K562 (cell line): Measurements from ENCODE around the gene CST7. TPM values are rescaled to one million over a fixed set of nuclear protein-coding genes. Genes with fewer than 3 reads are reported as not detected.

ENCODE experiments used
- ELF1 ChIP-seq: fragments of 200-800 bp; sonication (Bioruptor generic); IDR thresholded peaks from 2 replicates; pipeline ENCODE4 v1.6.1; 2016; ENCODE audit warnings: missing genetic modification characterization, missing compliant biosample characterization
- EWSR1 ChIP-seq: fragments of 450-650 bp; IDR thresholded peaks from 2 replicates; pipeline ENCODE4 v1.6.1; 2018; ENCODE audit warnings: borderline replicate concordance, mild to moderate bottlenecking, low read depth, moderate library complexity; ENCODE audit not compliant: partially characterized antibody
- FOXP1 ChIP-seq: sonication (generic); formaldehyde crosslinking; IDR thresholded peaks from 2 replicates; pipeline ENCODE4 v1.8.0; 2022; ENCODE audit warnings: mild to moderate bottlenecking, missing genetic modification reagents
- HMGXB4 ChIP-seq: sonication (generic); formaldehyde crosslinking; IDR thresholded peaks from 2 replicates; pipeline ENCODE4 v1.8.1; 2023; ENCODE audit warnings: mild to moderate bottlenecking, missing genetic modification reagents
- MCM5 ChIP-seq: fragments of 450-650 bp; IDR thresholded peaks from 2 replicates; pipeline ENCODE4 v1.6.1; 2016; ENCODE audit warnings: low read depth
- MITF ChIP-seq: IDR thresholded peaks from 2 replicates; pipeline ENCODE4 v1.6.1; 2014; ENCODE audit warnings: antibody characterized with exemption
- NFE2L1 ChIP-seq: fragments of 450-650 bp; IDR thresholded peaks from 2 replicates; pipeline ENCODE4 v1.6.1; 2016; ENCODE audit warnings: missing genetic modification characterization, low read depth, mild to moderate bottlenecking, missing compliant biosample characterization, moderate library complexity, borderline replicate concordance
- PRPF4 ChIP-seq: fragments of 200-400 bp; formaldehyde crosslinking; IDR thresholded peaks from one replicate; pipeline ENCODE4 v1.6.1; 2017; ENCODE audit warnings: low read length, low read depth, mild to moderate bottlenecking; ENCODE audit not compliant: insufficient read depth, poor library complexity, severe bottlenecking
- SMARCA4 ChIP-seq: fragments of 450-650 bp; IDR thresholded peaks from 2 replicates; pipeline ENCODE4 v1.6.1; 2016
- SOX6 ChIP-seq: fragments of 450-650 bp; IDR thresholded peaks from 2 replicates; pipeline ENCODE4 v1.6.1; 2014; ENCODE audit warnings: mild to moderate bottlenecking
- STAT6 ChIP-seq: sonication (generic); formaldehyde crosslinking; IDR thresholded peaks from 2 replicates; pipeline ENCODE4 v1.8.1; 2023; ENCODE audit warnings: mild to moderate bottlenecking, missing genetic modification reagents
- YBX1 ChIP-seq: fragments of 450-650 bp; IDR thresholded peaks from 2 replicates; pipeline ENCODE4 v1.7.1; 2016; ENCODE audit warnings: mild to moderate bottlenecking
- ZNF12 ChIP-seq: sonication (generic); formaldehyde crosslinking; IDR thresholded peaks from 2 replicates; pipeline ENCODE4 v1.4.0; 2020; ENCODE audit warnings: mild to moderate bottlenecking, missing genetic modification reagents
- ZNF174 ChIP-seq: fragments of 250-450 bp; sonication (Bioruptor Pico); IDR thresholded peaks from 2 replicates; pipeline ENCODE4 v1.4.0; 2020; ENCODE audit warnings: mild to moderate bottlenecking
- ZNF655 ChIP-seq: fragments of 250-450 bp; sonication (Bioruptor Pico); IDR thresholded peaks from 2 replicates; pipeline ENCODE4 v1.5.0; 2021
- ZNF668 ChIP-seq: fragments of 250-450 bp; sonication (Bioruptor Pico); IDR thresholded peaks from 2 replicates; pipeline ENCODE4 v1.8.0; 2022; ENCODE audit warnings: mild to moderate bottlenecking, inconsistent platforms
- ZNF764 ChIP-seq: fragments of 250-450 bp; sonication (Bioruptor Pico); IDR thresholded peaks from 2 replicates; pipeline ENCODE4 v1.4.0; 2020; ENCODE audit warnings: low read depth, mild to moderate bottlenecking, moderate library complexity
- polyA plus RNA-seq, 8 experiments: library from polyadenylated mRNA; depleted of rRNA in 4 of 8; stranded (reverse) in 5 of 8; unstranded in 3 of 8; fragments of >200 nt; fragmentation: Nextera tagmentation in 2 of 8; fragmentation: Illumina TruSeq in 1 of 8; extraction: Ambion mirVana in 2 of 8; extraction: Trizol in 1 of 8; gene quantifications; 2 replicates each; pipeline versions ENCODE4 v1.2.1 to v1.2.3, GENCODE V29; 2011 to 2014; ENCODE audit warnings: inconsistent platforms in 1 of 8, missing spikeins in 1 of 8
- total RNA-seq, 7 experiments: library from RNA; depleted of rRNA in 6 of 7; stranded (reverse); fragments of >200 nt in 6 of 7; fragmentation: Illumina TruSeq in 2 of 7; extraction: Trizol in 2 of 7; gene quantifications; 2 replicates each; pipeline versions ENCODE4 v1.2.1 to v1.2.3, GENCODE V29; 2011 to 2021; ENCODE audit warnings: low replicate concordance in 1 of 7
- TF ChIP-seq, protein P1 (sequence below): sonication (generic); formaldehyde crosslinking; IDR thresholded peaks from 2 replicates; pipeline ENCODE4 v1.8.1; 2022; ENCODE audit warnings: missing genetic modification reagents
- TF ChIP-seq, protein P2 (sequence below): fragments of 250-450 bp; sonication (Bioruptor Pico); IDR thresholded peaks from 2 replicates; pipeline ENCODE4 v1.5.0; 2020; ENCODE audit warnings: mild to moderate bottlenecking

Gene CST7
- total and polyA plus RNA-seq, 9 of the 15 experiments (the other 6 are each of a cell fraction or from before 2014, with no cell fraction given), result not detected

GRCh38 chr20:24992487-24993205 is 43.6 kb downstream of the CST7 start, which contains the start of gene APMAP (continued):
- TF ChIP-seq MITF (no peak), ZNF12 (no peak), PRPF4 (no peak), SOX6 (no peak), SMARCA4 (no peak), ZNF764 (CRISPR knock-in tag) (no peak), ZNF655 (CRISPR knock-in tag) (no peak), STAT6 (CRISPR knock-in tag) (no peak), ZNF174 (CRISPR knock-in tag) (no peak), HMGXB4 (CRISPR knock-in tag) (no peak), ELF1 (tag) (peak; percentile 89), FOXP1 (CRISPR knock-in tag) (no peak), YBX1 (no peak), NFE2L1 (tag) (no peak), ZNF668 (CRISPR knock-in tag) (no peak), MCM5 (no peak), EWSR1 (no peak)
- TF ChIP-seq, protein P1, sequence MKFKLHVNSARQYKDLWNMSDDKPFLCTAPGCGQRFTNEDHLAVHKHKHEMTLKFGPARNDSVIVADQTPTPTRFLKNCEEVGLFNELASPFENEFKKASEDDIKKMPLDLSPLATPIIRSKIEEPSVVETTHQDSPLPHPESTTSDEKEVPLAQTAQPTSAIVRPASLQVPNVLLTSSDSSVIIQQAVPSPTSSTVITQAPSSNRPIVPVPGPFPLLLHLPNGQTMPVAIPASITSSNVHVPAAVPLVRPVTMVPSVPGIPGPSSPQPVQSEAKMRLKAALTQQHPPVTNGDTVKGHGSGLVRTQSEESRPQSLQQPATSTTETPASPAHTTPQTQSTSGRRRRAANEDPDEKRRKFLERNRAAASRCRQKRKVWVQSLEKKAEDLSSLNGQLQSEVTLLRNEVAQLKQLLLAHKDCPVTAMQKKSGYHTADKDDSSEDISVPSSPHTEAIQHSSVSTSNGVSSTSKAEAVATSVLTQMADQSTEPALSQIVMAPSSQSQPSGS (CRISPR knock-in tag), result no peak
- TF ChIP-seq, protein P2, sequence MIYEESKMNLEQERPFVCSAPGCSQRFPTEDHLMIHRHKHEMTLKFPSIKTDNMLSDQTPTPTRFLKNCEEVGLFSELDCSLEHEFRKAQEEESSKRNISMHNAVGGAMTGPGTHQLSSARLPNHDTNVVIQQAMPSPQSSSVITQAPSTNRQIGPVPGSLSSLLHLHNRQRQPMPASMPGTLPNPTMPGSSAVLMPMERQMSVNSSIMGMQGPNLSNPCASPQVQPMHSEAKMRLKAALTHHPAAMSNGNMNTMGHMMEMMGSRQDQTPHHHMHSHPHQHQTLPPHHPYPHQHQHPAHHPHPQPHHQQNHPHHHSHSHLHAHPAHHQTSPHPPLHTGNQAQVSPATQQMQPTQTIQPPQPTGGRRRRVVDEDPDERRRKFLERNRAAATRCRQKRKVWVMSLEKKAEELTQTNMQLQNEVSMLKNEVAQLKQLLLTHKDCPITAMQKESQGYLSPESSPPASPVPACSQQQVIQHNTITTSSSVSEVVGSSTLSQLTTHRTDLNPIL (CRISPR knock-in tag), result no peak
